ENCODE measurements around the gene SDC3.
A peak's percentile ranks its signal among the peaks of the same experiment; 100 is the strongest.

Gene SDC3

DNA sequence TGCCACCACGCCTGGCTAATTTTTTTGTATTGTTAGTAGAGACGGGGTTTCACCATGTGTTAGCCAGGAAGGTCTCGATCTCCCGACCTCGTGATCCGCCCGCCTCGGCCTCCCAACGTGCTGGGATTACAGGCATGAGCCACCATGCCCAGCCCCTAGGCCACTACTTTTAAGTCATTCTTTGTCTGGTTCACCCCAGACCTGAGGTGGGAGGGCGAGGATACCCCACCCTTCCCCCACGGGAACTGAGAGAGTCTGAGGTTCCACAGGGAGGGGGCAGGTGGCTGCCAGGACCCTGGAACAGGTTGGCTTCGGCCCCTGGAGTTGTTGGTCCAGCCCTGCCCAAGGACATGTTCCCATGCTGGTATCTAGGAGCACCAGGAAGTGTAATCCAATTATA lies 7.7 kb upstream of the SDC3 start:
- peak overlapping the region in 5 of 11 experiments; percentile 17 to 96 (median 52); a peak in 4 of 22 replicates for H3K27ac ChIP-seq
- peaks cover 0 to 11% (median 0%) of the 10 kb centered on the region in 11 experiments; a peak in 6 of 22 replicates for H3K27me3 ChIP-seq
- no peaks in the 10 kb centered on the region for H3K36me3 ChIP-seq
- no peak overlapping the region; a peak in 1 of 22 replicates for H3K9ac ChIP-seq
- H3K9me3 ChIP-seq (replicated peaks in 1 of 11) = no peaks in the 10 kb centered on the region
- H4K20me1 ChIP-seq = peaks cover 0 to 12% (median 0%) of the 10 kb centered on the region in 11 experiments; a peak in 3 of 22 replicates
- peaks cover 20 to 97% (median 57%) of the 10 kb centered on the region in 10 experiments for H3K4me1 ChIP-seq
- no peak overlapping the region for H3K4me3 ChIP-seq
- peak overlapping the region in 4 of 11 experiments; percentile 19 to 99 (median 95); a peak in 6 of 22 replicates for H3K4me2 ChIP-seq
- no peak for TF ChIP-seq Cebpa-rat (IDR thresholded peaks at IDR 0.05)

DNA sequence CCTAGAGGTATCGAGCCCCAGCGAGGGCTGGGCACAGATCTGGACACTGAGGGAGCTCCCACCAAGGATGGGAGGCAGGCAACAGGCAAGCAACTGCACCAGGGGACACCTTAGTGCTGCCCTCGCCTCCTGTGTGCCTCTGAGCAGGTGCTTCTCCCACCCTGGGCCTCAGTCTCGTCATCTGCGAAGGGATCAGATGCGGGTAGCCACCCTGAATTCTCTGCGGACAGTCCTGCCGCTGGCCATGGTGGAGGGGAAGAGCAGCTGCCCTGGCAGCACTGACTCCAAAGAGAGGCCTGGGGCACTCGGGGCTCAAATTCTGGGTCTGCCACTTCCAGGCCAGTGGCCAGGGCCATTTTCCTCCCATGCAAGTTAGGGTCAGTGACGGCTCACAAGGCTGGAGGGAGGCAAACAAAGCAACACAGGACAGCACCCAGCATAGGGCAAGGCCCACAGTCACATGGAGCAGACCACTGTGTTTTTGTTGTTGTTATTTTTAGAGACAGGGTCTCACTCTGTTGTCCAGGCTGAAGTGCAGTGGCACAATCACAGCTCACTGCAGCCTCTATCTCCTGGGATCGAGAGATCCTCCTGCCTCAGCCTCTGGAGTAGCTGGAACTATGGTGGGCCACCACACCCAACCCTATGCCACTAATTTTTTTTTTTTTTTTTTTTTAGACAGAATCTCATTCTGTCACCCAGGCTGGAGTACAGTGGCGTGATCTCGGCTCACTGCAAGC lies 7.1 kb upstream of the SDC3 start:
- peaks cover 20 to 100% (median 63%) of the 10 kb centered on the region in 10 experiments for H3K4me1 ChIP-seq
- H3K27me3 ChIP-seq = peaks cover 0 to 18% (median 6%) of the 10 kb centered on the region in 11 experiments; a peak in 16 of 22 replicates
- peak overlapping the region in 6 of 11 experiments; percentile 4 to 99 (median 96); a peak in 8 of 22 replicates for H3K27ac ChIP-seq
- no peak overlapping the region for H3K4me3 ChIP-seq
- H3K4me2 ChIP-seq = peak overlapping the region in 4 of 11 experiments; percentile 92 to 99 (median 98); a peak in 8 of 22 replicates
- peak overlapping the region in 4 of 11 experiments; percentile 84 to 91 (median 86); a peak in 4 of 22 replicates for H3K9ac ChIP-seq
- H3K9me3 ChIP-seq (replicated peaks in 1 of 11) = no peaks in the 10 kb centered on the region
- no peak for TF ChIP-seq Cebpa-rat (IDR thresholded peaks at IDR 0.05)
- no peaks in the 10 kb centered on the region for H3K36me3 ChIP-seq
- H4K20me1 ChIP-seq = peaks cover 0 to 18% (median 0%) of the 10 kb centered on the region in 11 experiments; a peak in 6 of 22 replicates

DNA sequence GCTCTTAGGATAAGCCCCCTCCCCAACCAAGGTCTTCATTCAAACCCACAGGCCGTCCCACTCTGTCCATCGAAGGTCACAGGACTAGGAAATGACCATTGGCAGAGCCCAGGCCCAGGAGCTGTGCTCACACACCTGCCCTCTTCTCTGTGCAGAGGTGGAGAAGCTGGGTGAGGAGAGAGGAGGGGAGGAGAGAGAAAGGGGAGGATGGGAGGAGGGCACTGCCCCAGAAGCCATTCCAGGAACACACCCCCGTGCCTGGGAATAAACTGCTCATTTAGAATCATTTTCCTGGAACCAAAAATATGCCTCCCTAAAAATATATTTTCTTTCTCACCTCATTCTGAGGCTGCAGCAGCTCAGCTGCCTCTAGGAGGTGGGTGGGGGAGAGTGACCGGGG lies 6.4 kb upstream of the SDC3 start:
- Histone ChIP-seq H3K4me1 (peaks cover 26 to 100% (median 69%) of the 10 kb centered on the region in 10 experiments), H4K20me1 (peaks cover 0 to 24% (median 0%) of the 10 kb centered on the region in 11 experiments; a peak in 8 of 22 replicates), H3K27me3 (peaks cover 0 to 25% (median 13%) of the 10 kb centered on the region in 11 experiments; a peak in 16 of 22 replicates), H3K36me3 (no peaks in the 10 kb centered on the region), H3K9me3 (replicated peaks in 1 of 11) (no peaks in the 10 kb centered on the region), H3K4me3 (no peak overlapping the region), H3K4me2 (peak overlapping the region in 5 of 11 experiments; percentile 92 to 99 (median 98); a peak in 9 of 22 replicates), H3K9ac (peak overlapping the region in 4 of 11 experiments; percentile 84 to 91 (median 86); a peak in 5 of 22 replicates), H3K27ac (peak overlapping the region in 7 of 11 experiments; percentile 85 to 99 (median 96); a peak in 12 of 22 replicates)
- no peak for TF ChIP-seq Cebpa-rat (IDR thresholded peaks at IDR 0.05)

- Histone ChIP-seq H3K9me3 (replicated peaks in 1 of 11) (no peaks in the 10 kb centered on the region), H3K9ac (peak overlapping the region in 7 of 11 experiments; percentile 74 to 91 (median 84); a peak in 7 of 22 replicates), H3K4me3 (no peak overlapping the region), H3K4me1 (peaks cover 29 to 100% (median 69%) of the 10 kb centered on the region in 10 experiments), H3K4me2 (peak overlapping the region in 7 of 11 experiments; percentile 85 to 99 (median 97); a peak in 12 of 22 replicates), H3K27me3 (peaks cover 0 to 29% (median 17%) of the 10 kb centered on the region in 11 experiments; a peak in 18 of 22 replicates), H4K20me1 (peaks cover 0 to 28% (median 2%) of the 10 kb centered on the region in 11 experiments; a peak in 11 of 22 replicates), H3K27ac (peak overlapping the region in 8 of 11 experiments; percentile 85 to 99 (median 96); a peak in 16 of 22 replicates), H3K36me3 (no peaks in the 10 kb centered on the region)
- TF ChIP-seq Cebpa-rat (IDR thresholded peaks at IDR 0.05) = no peak
Observed at GRCh38 chr1:30914587-30914922, 6.0 kb upstream of the SDC3 start.

DNA sequence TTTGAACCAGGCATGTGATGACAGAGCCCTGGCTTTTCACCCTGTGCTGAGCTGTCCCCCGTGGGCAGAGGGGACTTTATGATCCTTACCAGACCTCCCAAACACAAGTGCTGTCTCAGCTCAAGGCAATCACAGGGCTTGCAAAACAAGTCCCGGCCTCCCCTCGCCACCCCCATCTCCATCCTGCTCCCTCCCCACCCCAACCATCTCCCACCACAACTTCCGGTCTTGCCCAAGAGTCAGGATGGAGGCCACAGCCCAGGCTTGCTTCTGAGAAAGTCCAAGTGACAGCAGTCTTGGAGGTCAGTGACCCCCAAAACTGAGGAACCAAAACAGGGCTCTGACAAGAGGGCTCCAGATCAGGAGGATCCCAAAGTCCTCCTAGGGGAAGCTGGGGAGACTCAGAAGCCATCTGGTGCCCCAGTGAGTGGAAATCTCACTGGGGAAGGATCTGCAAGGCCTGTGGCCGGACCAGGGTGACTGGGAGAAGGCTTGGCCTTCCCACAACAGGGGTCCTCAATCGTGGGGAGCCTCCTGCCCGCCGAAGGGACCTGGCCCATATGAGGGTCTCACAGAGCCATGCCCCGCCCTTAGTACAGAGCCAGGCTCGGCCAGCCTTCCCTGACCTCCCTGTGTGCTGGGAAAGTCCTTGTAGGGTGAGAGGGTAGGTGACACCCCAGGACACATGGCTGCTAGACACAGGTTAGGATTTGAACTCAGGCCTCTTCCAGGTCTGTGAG lies 4.5 kb upstream of the SDC3 start:
- peak overlapping the region; percentile 67 to 99 (median 88); a peak in 21 of 22 replicates for H3K27ac ChIP-seq
- peaks cover 37 to 94% (median 65%) of the 10 kb centered on the region in 10 experiments for H3K4me1 ChIP-seq
- H3K36me3 ChIP-seq = no peaks in the 10 kb centered on the region
- H3K4me2 ChIP-seq = peak overlapping the region; percentile 62 to 99 (median 92)
- peak overlapping the region; percentile 45 to 91 (median 77); a peak in 20 of 22 replicates for H3K9ac ChIP-seq
- TF ChIP-seq Cebpa-rat (IDR thresholded peaks at IDR 0.05) = peak in 9 of 11 experiments; percentile 74 to 93 (median 82); a peak in 17 of 22 replicates
- peak overlapping the region in 6 of 10 experiments; percentile 18 to 44 (median 28); a peak in 8 of 20 replicates for H3K4me3 ChIP-seq
- H4K20me1 ChIP-seq = peaks cover 0 to 37% (median 10%) of the 10 kb centered on the region in 11 experiments; a peak in 11 of 22 replicates
- no peaks in the 10 kb centered on the region for H3K9me3 ChIP-seq (replicated peaks in 1 of 11)
- H3K27me3 ChIP-seq = peaks cover 0 to 43% (median 32%) of the 10 kb centered on the region in 11 experiments; a peak in 18 of 22 replicates

DNA sequence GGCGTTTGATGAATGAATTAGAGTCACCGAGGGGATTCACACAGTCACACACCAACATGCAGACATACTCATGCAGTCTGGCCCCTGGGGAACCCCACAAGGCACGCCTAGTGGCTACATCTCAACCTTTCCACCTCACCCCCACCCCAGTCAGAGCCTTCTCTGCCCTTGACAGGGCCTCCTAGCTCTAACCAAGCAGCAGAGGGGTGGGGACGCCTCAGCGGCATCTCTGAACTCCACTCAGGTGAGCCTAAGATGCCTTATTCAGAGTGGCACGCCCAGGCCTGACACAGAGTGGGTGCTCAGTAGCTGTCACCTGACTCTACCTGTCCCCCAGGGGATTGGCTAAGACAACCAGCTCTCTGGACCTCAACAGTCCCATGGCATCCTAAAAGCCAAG lies 3.7 kb upstream of the SDC3 start:
- Histone ChIP-seq H3K9me3 (replicated peaks in 1 of 11) (no peaks in the 10 kb centered on the region), H3K9ac (peak overlapping the region; percentile 45 to 86 (median 77); a peak in 18 of 22 replicates), H3K27ac (peak overlapping the region; percentile 49 to 99 (median 88); a peak in 20 of 22 replicates), H4K20me1 (peaks cover 7 to 45% (median 17%) of the 10 kb centered on the region in 11 experiments; a peak in 20 of 22 replicates), H3K4me1 (peaks cover 41 to 92% (median 71%) of the 10 kb centered on the region in 10 experiments), H3K36me3 (no peaks in the 10 kb centered on the region), H3K27me3 (peaks cover 8 to 52% (median 40%) of the 10 kb centered on the region in 11 experiments), H3K4me3 (peak overlapping the region in 6 of 10 experiments; percentile 18 to 44 (median 28); a peak in 8 of 20 replicates), H3K4me2 (peak overlapping the region; percentile 62 to 99 (median 92))
- no peak for TF ChIP-seq Cebpa-rat (IDR thresholded peaks at IDR 0.05)

GRCh38 chr1:30911059-30911954 lies 2.7 kb upstream of the SDC3 start:
- H3K9ac ChIP-seq = peak overlapping the region in 9 of 11 experiments; percentile 0 to 86 (median 77); a peak in 11 of 22 replicates
- peak overlapping the region in 9 of 11 experiments; percentile 82 to 99 (median 96); a peak in 17 of 22 replicates for H3K27ac ChIP-seq
- H3K9me3 ChIP-seq (replicated peaks in 1 of 11) = no peaks in the 10 kb centered on the region
- H3K4me2 ChIP-seq = peak overlapping the region in 10 of 11 experiments; percentile 77 to 99 (median 93); a peak in 19 of 22 replicates
- no peaks in the 10 kb centered on the region for H3K36me3 ChIP-seq
- peaks cover 41 to 92% (median 71%) of the 10 kb centered on the region in 10 experiments for H3K4me1 ChIP-seq
- H4K20me1 ChIP-seq = peaks cover 16 to 54% (median 27%) of the 10 kb centered on the region in 11 experiments
- H3K27me3 ChIP-seq = peaks cover 17 to 61% (median 49%) of the 10 kb centered on the region in 11 experiments
- no peak overlapping the region for H3K4me3 ChIP-seq
- no peak for TF ChIP-seq Cebpa-rat (IDR thresholded peaks at IDR 0.05)
